ENCODE measurements around the gene SUPT3H.

The SUPT3H gene

DNA sequence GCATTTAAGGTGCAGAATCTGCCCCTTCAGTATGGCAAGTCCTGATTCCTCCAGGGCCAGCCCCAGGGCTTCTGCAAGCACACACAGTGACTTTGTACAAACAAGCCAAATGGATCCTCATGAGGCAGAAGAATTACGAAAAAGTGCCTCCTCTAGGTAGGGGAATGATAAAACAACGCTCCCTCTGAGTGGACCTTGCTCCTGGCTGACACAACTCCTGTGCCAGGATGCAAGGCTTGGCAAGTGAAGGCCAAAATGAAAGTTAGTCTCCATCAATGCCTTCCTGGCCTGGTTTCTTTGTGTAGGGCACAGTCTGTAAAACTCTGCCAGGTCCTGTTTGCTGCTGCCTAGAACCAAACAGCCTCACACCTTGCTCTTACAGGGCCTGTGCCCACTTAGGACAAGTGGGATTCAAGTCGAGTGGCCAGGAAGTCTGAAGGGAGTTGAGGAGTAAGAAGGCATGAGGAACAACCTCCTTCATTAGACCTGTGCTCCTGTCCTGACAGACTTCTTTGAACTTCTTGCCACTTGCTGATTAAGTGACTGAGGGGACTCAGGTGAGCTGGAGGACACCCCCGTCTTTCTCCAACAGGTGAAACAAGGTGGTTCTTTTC lies 573.1 kb downstream of the SUPT3H start:
- H3K4me3 ChIP-seq (ENCODE audit: insufficient read depth, low read depth, low read length): no peak overlapping the region
- no peaks in the 10 kb centered on the region for H3K36me3 ChIP-seq (ENCODE audit: control insufficient read depth, insufficient read depth, low read length)
- H3K4me1 ChIP-seq (ENCODE audit: control insufficient read depth, insufficient read depth, low read length): no peaks in the 10 kb centered on the region
- WGBS, 2 experiments: 93 to 95% methylated on average over 4 of the region's 4 CpGs
- no peaks in the 10 kb centered on the region for H3K27me3 ChIP-seq (ENCODE audit: control insufficient read depth, insufficient read depth, low read length, poor library complexity, severe bottlenecking)
- no peaks in the 10 kb centered on the region for H3K9me3 ChIP-seq (ENCODE audit: control insufficient read depth, low read length)
- no peak overlapping the region for H3K27ac ChIP-seq (ENCODE audit: insufficient read depth, low read depth, low read length, poor library complexity, severe bottlenecking)

DNA sequence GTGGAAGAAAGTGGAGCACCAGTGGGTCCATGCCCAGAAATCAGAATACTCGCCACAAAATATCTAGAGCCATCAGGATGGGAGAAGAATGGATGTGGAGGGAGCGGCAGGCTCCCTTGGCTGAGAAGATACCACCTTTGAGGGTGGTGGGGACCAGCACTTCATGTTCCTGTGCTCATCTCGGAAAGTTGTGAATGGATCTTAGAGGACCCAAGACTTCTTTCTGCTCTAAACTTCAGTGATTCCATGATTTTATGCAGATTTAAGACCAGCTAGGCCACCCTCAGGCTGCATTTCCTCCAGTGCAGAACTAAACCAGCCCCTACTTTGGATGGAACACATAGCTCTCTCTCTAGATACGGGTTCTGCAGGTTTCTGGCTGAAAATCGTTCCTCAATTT lies 573.7 kb downstream of the SUPT3H start:
- H3K9me3 ChIP-seq (ENCODE audit: control insufficient read depth, low read length): no peaks in the 10 kb centered on the region
- WGBS, 2 experiments: 93 to 95% methylated on average over 5 of the region's 5 CpGs

DNA sequence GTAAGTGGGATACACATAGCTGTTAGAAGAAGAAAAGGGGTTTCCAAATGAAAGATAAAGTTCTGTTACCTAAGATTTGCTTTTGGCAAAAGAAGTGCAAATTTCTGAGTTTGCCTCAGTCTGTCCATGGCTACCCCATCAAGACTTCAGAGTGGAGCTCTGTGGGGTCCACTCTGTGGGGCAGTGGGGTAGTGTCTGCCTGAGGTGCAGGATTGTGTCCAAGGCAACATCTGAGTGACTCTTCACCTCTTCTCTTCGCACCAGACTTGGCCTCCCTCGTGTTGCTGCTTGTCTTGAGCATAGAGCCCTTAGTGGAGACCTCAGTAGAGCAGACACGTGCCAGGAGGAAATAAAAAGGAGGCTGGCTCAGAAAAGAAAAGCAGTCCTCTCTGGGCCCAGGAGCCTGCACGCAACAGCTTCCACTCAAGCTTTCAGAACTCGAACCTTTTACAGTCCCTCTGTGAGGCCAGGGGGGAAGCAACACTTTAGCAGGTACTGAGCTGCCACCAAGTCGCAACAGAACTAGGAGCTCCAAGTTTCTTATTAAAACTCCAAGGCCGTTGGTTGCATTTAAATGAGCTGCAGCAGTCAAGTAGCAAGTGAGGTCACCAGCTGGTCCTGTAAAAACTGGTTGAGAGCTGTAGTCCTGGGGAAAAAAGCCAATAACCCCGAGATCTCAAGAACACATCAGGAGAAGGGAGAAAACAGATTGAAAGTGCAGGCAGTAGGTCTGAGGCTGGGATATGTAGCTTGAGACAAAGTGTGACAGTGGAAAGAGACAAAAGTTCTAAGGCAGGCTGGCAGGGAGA lies 576.7 kb downstream of the SUPT3H start:
- no peaks in the 10 kb centered on the region for H3K36me3 ChIP-seq (ENCODE audit: control insufficient read depth, insufficient read depth, low read length)
- no peaks in the 10 kb centered on the region for H3K27me3 ChIP-seq (ENCODE audit: control insufficient read depth, insufficient read depth, low read length, poor library complexity, severe bottlenecking)
- no peaks in the 10 kb centered on the region for H3K9me3 ChIP-seq (ENCODE audit: control insufficient read depth, low read length)
- no peaks in the 10 kb centered on the region for H3K4me1 ChIP-seq (ENCODE audit: control insufficient read depth, insufficient read depth, low read length)
- no peak overlapping the region for H3K4me3 ChIP-seq (ENCODE audit: insufficient read depth, low read depth, low read length)
- no peak overlapping the region for H3K27ac ChIP-seq (ENCODE audit: insufficient read depth, low read depth, low read length, poor library complexity, severe bottlenecking)
- WGBS, 2 experiments: 90% methylated on average over 8 of the region's 8 CpGs

More for the DNA sequence above, 573.7 kb downstream of the SUPT3H start:
- H3K36me3 ChIP-seq (ENCODE audit: control insufficient read depth, insufficient read depth, low read length): no peaks in the 10 kb centered on the region
- H3K27ac ChIP-seq (ENCODE audit: insufficient read depth, low read depth, low read length, poor library complexity, severe bottlenecking): no peak overlapping the region
- no peak overlapping the region for H3K4me3 ChIP-seq (ENCODE audit: insufficient read depth, low read depth, low read length)
- H3K4me1 ChIP-seq (ENCODE audit: control insufficient read depth, insufficient read depth, low read length): no peaks in the 10 kb centered on the region
- H3K27me3 ChIP-seq (ENCODE audit: control insufficient read depth, insufficient read depth, low read length, poor library complexity, severe bottlenecking): no peaks in the 10 kb centered on the region

DNA sequence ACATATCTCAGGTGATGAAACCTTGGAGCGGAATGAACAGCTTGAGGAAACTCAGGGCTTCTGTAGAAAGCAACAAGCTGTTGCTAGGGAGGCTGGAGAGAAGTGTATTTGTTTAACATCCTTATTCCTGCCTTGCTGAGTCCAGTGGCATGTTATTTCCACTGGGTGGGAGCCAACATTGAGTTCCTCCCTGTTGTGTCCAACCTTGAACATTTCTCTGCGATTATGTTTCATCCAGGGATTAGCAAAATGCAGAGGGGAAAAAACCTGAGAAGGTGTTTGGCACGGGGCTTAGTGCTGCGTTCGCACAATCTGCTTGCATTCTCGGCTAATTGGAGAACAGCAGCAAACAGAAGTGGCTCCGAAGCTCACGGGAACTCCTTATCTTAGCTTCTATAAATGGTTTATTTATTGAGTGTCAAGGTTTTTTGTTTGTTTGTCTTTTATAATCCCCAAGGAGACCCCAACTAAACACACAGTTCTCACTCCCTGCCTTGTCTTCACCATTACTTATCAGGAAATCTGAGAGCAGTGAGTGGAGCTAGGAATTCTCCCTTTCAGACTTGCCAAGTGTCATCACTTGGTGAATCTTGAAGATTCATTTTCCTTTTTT lies 577.5 kb downstream of the SUPT3H start:
- Histone ChIP-seq H3K36me3 (ENCODE audit: control insufficient read depth, insufficient read depth, low read length) (no peaks in the 10 kb centered on the region), H3K27ac (ENCODE audit: insufficient read depth, low read depth, low read length, poor library complexity, severe bottlenecking) (no peak overlapping the region), H3K9me3 (ENCODE audit: control insufficient read depth, low read length) (no peaks in the 10 kb centered on the region), H3K4me3 (ENCODE audit: insufficient read depth, low read depth, low read length) (no peak overlapping the region), H3K27me3 (ENCODE audit: control insufficient read depth, insufficient read depth, low read length, poor library complexity, severe bottlenecking) (no peaks in the 10 kb centered on the region), H3K4me1 (ENCODE audit: control insufficient read depth, insufficient read depth, low read length) (no peaks in the 10 kb centered on the region)
- WGBS, 2 experiments: 93% methylated on average over 8 of the region's 8 CpGs

DNA sequence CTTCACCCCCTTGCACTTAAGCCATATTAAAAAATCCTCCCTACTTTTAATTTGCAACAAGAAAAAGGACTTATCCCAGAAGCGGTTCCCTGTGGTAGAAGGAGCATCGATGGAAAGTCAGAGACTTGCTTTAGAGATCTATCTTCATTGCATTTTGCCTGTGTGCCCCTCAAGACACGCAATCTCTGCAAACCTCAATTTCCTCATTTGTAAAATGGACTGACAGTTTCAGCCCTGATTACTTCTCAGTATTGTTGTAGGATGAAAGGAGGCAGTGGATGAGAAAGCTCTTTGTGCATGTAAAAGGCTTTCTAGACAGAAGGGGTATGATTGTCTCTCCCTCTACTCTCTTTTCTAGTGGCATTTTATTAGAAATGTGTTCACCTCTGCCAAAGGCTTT lies 580.0 kb downstream of the SUPT3H start:
- Histone ChIP-seq H3K27me3 (ENCODE audit: control insufficient read depth, insufficient read depth, low read length, poor library complexity, severe bottlenecking) (no peaks in the 10 kb centered on the region), H3K4me1 (ENCODE audit: control insufficient read depth, insufficient read depth, low read length) (no peaks in the 10 kb centered on the region), H3K27ac (ENCODE audit: insufficient read depth, low read depth, low read length, poor library complexity, severe bottlenecking) (no peak overlapping the region), H3K36me3 (ENCODE audit: control insufficient read depth, insufficient read depth, low read length) (no peaks in the 10 kb centered on the region), H3K9me3 (ENCODE audit: control insufficient read depth, low read length) (no peaks in the 10 kb centered on the region), H3K4me3 (ENCODE audit: insufficient read depth, low read depth, low read length) (no peak overlapping the region)
- WGBS, 2 experiments: 69 to 74% methylated on average over 3 of the region's 3 CpGs

DNA sequence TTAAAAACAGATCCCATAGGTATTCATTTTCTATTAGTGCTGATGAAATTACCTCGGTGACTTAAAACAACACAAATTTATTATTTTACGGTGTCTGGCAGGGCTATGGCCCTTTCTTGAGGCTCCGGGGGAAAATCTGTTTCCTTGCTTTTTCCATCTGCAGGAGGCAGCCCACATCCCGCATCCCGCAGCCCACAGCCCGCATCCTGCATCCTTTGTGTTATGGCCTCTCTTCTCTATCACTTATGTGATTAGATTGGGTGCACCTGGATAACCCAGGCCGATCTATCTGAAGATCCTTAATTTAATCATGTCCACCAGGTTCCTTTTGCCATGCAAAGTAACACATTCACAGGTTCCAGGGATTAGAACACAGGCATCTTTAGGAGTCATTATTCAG lies 582.4 kb downstream of the SUPT3H start:
- Histone ChIP-seq H3K27ac (ENCODE audit: insufficient read depth, low read depth, low read length, poor library complexity, severe bottlenecking) (no peak overlapping the region), H3K4me1 (ENCODE audit: control insufficient read depth, insufficient read depth, low read length) (no peaks in the 10 kb centered on the region), H3K9me3 (ENCODE audit: control insufficient read depth, low read length) (no peaks in the 10 kb centered on the region), H3K27me3 (ENCODE audit: control insufficient read depth, insufficient read depth, low read length, poor library complexity, severe bottlenecking) (no peaks in the 10 kb centered on the region), H3K36me3 (ENCODE audit: control insufficient read depth, insufficient read depth, low read length) (no peaks in the 10 kb centered on the region), H3K4me3 (ENCODE audit: insufficient read depth, low read depth, low read length) (no peak overlapping the region)
- 89 to 90% methylated on average over 7 of the region's 7 CpGs for WGBS, 2 experiments

DNA sequence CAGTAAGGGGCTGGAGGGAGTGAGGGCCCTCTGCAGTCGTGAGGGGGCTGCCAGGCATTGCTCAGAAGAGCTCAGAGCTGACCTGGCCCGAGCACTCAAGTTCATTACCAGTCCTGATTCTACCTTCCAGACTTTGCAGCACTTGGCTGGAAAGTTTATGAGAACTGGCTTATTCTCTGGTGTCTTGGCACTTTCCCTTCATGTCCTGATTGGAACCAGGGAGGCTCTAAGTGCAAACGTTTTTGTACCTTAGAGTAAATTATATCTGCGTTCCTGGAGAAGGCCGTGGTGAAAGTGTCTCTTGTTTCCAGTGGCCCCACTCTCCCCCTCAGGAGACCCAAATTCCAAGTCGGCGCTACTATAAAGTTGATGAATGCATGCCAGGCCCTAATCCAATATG lies 587.9 kb downstream of the SUPT3H start:
- Histone ChIP-seq H3K27ac (ENCODE audit: insufficient read depth, low read depth, low read length, poor library complexity, severe bottlenecking) (no peak overlapping the region), H3K27me3 (ENCODE audit: control insufficient read depth, insufficient read depth, low read length, poor library complexity, severe bottlenecking) (no peaks in the 10 kb centered on the region), H3K9me3 (ENCODE audit: control insufficient read depth, low read length) (no peaks in the 10 kb centered on the region), H3K4me3 (ENCODE audit: insufficient read depth, low read depth, low read length) (no peak overlapping the region), H3K36me3 (ENCODE audit: control insufficient read depth, insufficient read depth, low read length) (no peaks in the 10 kb centered on the region), H3K4me1 (ENCODE audit: control insufficient read depth, insufficient read depth, low read length) (no peaks in the 10 kb centered on the region)
- 90 to 92% methylated on average over 7 of the region's 7 CpGs for WGBS, 2 experiments

DNA sequence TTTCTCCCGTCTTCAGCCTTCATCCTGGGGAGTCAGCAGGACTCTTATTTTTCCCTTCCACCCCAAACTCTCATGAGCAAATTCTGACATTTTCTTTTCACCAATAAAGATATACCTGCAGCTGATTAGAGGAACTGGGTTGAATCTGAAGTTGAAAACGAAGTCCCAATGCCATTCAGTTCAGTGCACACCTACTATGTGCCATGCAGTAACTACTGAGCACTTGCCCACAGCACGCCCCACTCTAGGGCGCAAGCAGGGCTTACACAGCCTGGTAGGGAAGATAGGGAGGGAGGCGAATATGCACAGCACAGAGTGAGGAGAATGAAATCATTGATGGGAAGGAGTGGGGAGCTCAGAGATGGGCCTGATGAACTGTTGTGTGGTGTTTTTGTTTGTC lies 588.7 kb downstream of the SUPT3H start:
- Histone ChIP-seq H3K4me3 (ENCODE audit: insufficient read depth, low read depth, low read length) (no peak overlapping the region), H3K4me1 (ENCODE audit: control insufficient read depth, insufficient read depth, low read length) (no peaks in the 10 kb centered on the region), H3K9me3 (ENCODE audit: control insufficient read depth, low read length) (no peaks in the 10 kb centered on the region), H3K36me3 (ENCODE audit: control insufficient read depth, insufficient read depth, low read length) (no peaks in the 10 kb centered on the region), H3K27ac (ENCODE audit: insufficient read depth, low read depth, low read length, poor library complexity, severe bottlenecking) (no peak overlapping the region), H3K27me3 (ENCODE audit: control insufficient read depth, insufficient read depth, low read length, poor library complexity, severe bottlenecking) (no peaks in the 10 kb centered on the region)
- WGBS, 2 experiments: 89 to 95% methylated on average over 5 of the region's 5 CpGs

DNA sequence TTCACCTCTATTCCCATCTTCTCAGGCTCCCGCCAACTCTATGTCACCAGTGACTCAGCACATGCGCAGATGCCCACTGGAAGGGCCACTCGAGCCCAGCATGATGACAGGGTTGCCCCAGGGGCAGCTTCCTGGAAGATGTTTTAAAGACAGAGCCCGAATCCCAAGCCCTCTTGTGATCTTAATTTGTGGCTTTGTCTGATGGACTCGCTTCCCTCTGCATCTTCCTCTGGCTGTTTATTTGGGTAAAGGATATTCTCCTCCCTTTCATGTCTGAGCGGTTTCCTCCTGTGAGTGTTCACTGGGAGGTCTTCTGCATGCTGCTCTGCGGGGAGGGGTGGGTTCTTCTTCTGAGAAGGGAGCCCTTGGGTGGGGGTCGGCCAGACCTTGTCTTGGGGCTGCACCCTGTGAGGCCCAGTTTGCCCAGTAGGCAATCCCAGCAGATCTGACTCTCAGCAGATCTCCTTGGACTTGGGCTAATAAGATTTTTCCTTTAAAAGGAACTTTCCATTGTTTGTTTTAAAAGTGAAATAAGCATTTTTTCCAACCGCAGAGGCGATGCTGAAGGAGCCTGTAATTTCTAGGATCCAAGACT lies 589.2 kb downstream of the SUPT3H start:
- Histone ChIP-seq H3K36me3 (ENCODE audit: control insufficient read depth, insufficient read depth, low read length) (no peaks in the 10 kb centered on the region), H3K27me3 (ENCODE audit: control insufficient read depth, insufficient read depth, low read length, poor library complexity, severe bottlenecking) (no peaks in the 10 kb centered on the region), H3K4me3 (ENCODE audit: insufficient read depth, low read depth, low read length) (no peak overlapping the region), H3K9me3 (ENCODE audit: control insufficient read depth, low read length) (no peaks in the 10 kb centered on the region), H3K27ac (ENCODE audit: insufficient read depth, low read depth, low read length, poor library complexity, severe bottlenecking) (no peak overlapping the region), H3K4me1 (ENCODE audit: control insufficient read depth, insufficient read depth, low read length) (no peaks in the 10 kb centered on the region)
- 92% methylated on average over 10 of the region's 10 CpGs for WGBS, 2 experiments

DNA sequence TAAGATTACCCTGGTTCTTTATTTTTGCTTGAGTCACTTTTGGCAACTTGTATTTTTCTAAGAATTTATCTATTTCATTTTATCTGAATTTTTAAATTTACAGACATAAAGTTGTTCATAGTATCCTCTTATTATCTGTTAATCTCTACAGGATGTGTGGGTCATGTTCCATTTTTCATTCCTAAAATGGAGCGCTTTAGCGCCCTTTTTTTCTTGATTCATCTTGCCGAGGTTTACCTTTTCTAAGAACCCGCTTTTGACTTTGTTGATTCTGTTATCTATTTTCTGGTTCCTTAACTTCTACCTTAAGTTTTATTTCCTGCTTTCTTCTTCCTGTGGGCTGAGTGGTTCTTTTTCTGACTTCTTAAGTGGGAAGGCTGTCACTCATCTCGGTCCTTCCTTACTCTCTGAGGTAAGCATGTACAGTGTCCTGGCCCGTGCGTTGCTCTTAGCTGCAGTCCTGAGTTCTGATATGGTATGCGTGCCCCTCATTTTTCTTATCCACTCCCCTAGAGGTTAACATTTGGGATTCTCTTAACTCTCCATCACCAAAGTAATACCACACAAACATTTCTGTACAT lies 590.4 kb downstream of the SUPT3H start:
- WGBS, 2 experiments: 93 to 95% methylated on average over 8 of the region's 8 CpGs
- H3K36me3 ChIP-seq (ENCODE audit: control insufficient read depth, insufficient read depth, low read length): no peaks in the 10 kb centered on the region
- no peaks in the 10 kb centered on the region for H3K4me1 ChIP-seq (ENCODE audit: control insufficient read depth, insufficient read depth, low read length)
- no peaks in the 10 kb centered on the region for H3K27me3 ChIP-seq (ENCODE audit: control insufficient read depth, insufficient read depth, low read length, poor library complexity, severe bottlenecking)
- no peaks in the 10 kb centered on the region for H3K9me3 ChIP-seq (ENCODE audit: control insufficient read depth, low read length)
- no peak overlapping the region for H3K27ac ChIP-seq (ENCODE audit: insufficient read depth, low read depth, low read length, poor library complexity, severe bottlenecking)
- H3K4me3 ChIP-seq (ENCODE audit: insufficient read depth, low read depth, low read length): no peak overlapping the region
